Mucosa of gallbladder (tissue), 1 donor: ENCODE results near the gene BSND. TPM values are rescaled to one million over a fixed set of nuclear protein-coding genes. Genes with fewer than 3 reads are reported as not detected.
A peak's percentile ranks its signal among the peaks of the same experiment; 100 is the strongest.
"Not testable (repeated sequence)": the region's sequence is repeated elsewhere in the genome, so short reads cannot be mapped to it uniquely, and the experiment has no call there.

Experiments used
- DNase-seq: peaks from one replicate; pipeline ENCODE4 v3.0.0-alpha.2; 2020; ENCODE audit warnings: low spot score
- total RNA-seq: library from RNA; stranded (reverse); gene quantifications from one replicate; pipeline ENCODE4 v1.2.1, GENCODE V29; 2021
- donor health status: DM: no; HTN: no; CAD: no.

BSND gene
- total RNA-seq, 1 donor from 2014 or later: not detected

GRCh38 chr1:55015731-55016620, 17.2 kb downstream of the BSND start:
- no peak for DNase-seq

GRCh38 chr1:55018395-55018794, 19.7 kb downstream of the BSND start:
- no peak for DNase-seq

- peak; percentile 85 for DNase-seq
Measured at GRCh38 chr1:55021942-55022546, 23.3 kb downstream of the BSND start.

GRCh38 chr1:55024163-55024562, 25.4 kb downstream of the BSND start:
- DNase-seq: not testable (repeated sequence)

GRCh38 chr1:55026682-55027081, 27.9 kb downstream of the BSND start:
- DNase-seq: not testable (repeated sequence)

- DNase-seq: not testable (repeated sequence)
Measured at GRCh38 chr1:55031098-55031497, 32.4 kb downstream of the BSND start.

GRCh38 chr1:55033265-55033614, 34.5 kb downstream of the BSND start:
- DNase-seq: no peak

- no peak for DNase-seq
Measured at GRCh38 chr1:55034476-55035133, 35.9 kb downstream of the BSND start.

GRCh38 chr1:55035904-55036303, 37.2 kb downstream of the BSND start:
- no peak for DNase-seq

- no peak for DNase-seq
Measured at GRCh38 chr1:55037733-55038551, 39.2 kb downstream of the BSND start.

- DNase-seq: no peak
Measured at GRCh38 chr1:55038552-55038838, 39.8 kb downstream of the BSND start.

- DNase-seq: no peak
Measured at GRCh38 chr1:55038974-55039341, 40.2 kb downstream of the BSND start.

GRCh38 chr1:55039342-55040082, 40.8 kb downstream of the BSND start, which contains the start of gene PCSK9:
PCSK9 (plus strand) TSS chr1:55039548; CDS start chr1:55039838, 290 bp downstream.
- DNase-seq: peak; percentile 25

- DNase-seq: no peak
Measured at GRCh38 chr1:55040083-55040932, 41.6 kb downstream of the BSND start.

GRCh38 chr1:55040933-55041494, 42.3 kb downstream of the BSND start:
- no peak for DNase-seq

GRCh38 chr1:55041613-55042012, 42.9 kb downstream of the BSND start:
- DNase-seq: no peak

GRCh38 chr1:55043011-55043410, 44.3 kb downstream of the BSND start:
- no peak for DNase-seq

GRCh38 chr1:55043726-55044125, 45.0 kb downstream of the BSND start:
- no peak for DNase-seq

- DNase-seq: no peak
Measured at GRCh38 chr1:55044617-55045397, 46.1 kb downstream of the BSND start.
